Muscle layer of duodenum (tissue), 2 donors: Measurements from ENCODE around the gene VKORC1L1.
"Not testable (repeated sequence)": the region's sequence is repeated elsewhere in the genome, so short reads cannot be mapped to it uniquely, and the experiment has no call there.

ENCODE experiments used
- H3K27ac ChIP-seq: one replicate; pipeline ENCODE4 v1.7.0; 2013; ENCODE audit warnings: mild to moderate bottlenecking, low read length
- H3K27me3 ChIP-seq: one replicate; pipeline ENCODE4 v1.7.0; 2013; ENCODE audit warnings: low read depth, mild to moderate bottlenecking, control low read depth, low read length
- H3K36me3 ChIP-seq, 2 donors: one replicate each; pipeline ENCODE4 v1.7.0; 2013; ENCODE audit warnings: low read length in 2 of 2, control low read depth in 1 of 2, mild to moderate bottlenecking in 1 of 2; ENCODE audit not compliant: insufficient read depth in 2 of 2, control insufficient read depth in 1 of 2
- H3K4me1 ChIP-seq, 2 donors: one replicate each; pipeline ENCODE4 v1.7.0; 2013; ENCODE audit warnings: low read length in 2 of 2, mild to moderate bottlenecking in 2 of 2, control low read depth in 1 of 2, moderate library complexity in 1 of 2; ENCODE audit not compliant: insufficient read depth in 2 of 2, control insufficient read depth in 1 of 2
- H3K4me3 ChIP-seq, 2 donors: one replicate each; pipeline ENCODE4 v1.7.0; 2013; ENCODE audit warnings: low read length in 2 of 2, low read depth in 1 of 2, mild to moderate bottlenecking in 1 of 2
- H3K9me3 ChIP-seq, 2 donors: one replicate each; pipeline ENCODE4 v1.7.0; 2013; ENCODE audit warnings: low read length in 2 of 2, control low read depth in 1 of 2, mild to moderate bottlenecking in 1 of 2; ENCODE audit not compliant: control insufficient read depth in 1 of 2
- donor health status: healthy.

VKORC1L1 gene

GRCh38 chr7:65912237-65912636 lies 39.4 kb downstream of the VKORC1L1 start:
- no peaks in the 10 kb centered on the region for H3K27me3 ChIP-seq
- H3K27ac ChIP-seq: no peak overlapping the region
- H3K4me3 ChIP-seq: no peak overlapping the region
- no peaks in the 10 kb centered on the region for H3K9me3 ChIP-seq
- H3K36me3 ChIP-seq: no peaks in the 10 kb centered on the region
- no peaks in the 10 kb centered on the region for H3K4me1 ChIP-seq

- Histone ChIP-seq H3K27me3 (no peaks in the 10 kb centered on the region), H3K4me1 (no peaks in the 10 kb centered on the region), H3K36me3 (no peaks in the 10 kb centered on the region), H3K27ac (no peak overlapping the region), H3K4me3 (no peak overlapping the region), H3K9me3 (no peaks in the 10 kb centered on the region)
Observed at GRCh38 chr7:65915921-65916657, 43.2 kb downstream of the VKORC1L1 start.

DNA sequence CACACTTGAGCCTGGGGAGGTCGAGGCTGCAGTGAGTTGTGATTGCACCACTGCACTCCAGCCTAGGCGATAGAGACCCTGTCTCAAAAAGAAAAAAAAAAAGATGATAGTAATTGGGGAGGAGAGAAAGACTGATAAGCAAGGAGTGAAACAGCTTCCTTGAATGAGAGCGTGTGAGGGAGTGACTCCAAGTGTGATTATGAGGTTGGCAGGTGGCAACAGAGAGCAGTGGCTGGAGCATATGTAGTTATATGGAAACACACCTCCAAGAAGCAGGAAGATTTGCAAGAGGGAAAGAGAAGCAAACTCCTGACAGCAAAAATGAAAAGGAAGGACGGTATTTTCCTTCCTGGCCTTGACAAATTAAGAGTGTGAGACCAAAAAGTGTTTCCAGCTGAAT lies 50.4 kb downstream of the VKORC1L1 start:
- Histone ChIP-seq H3K4me1 (no peaks in the 10 kb centered on the region), H3K9me3 (no peaks in the 10 kb centered on the region), H3K27ac (no peak overlapping the region), H3K36me3 (no peaks in the 10 kb centered on the region), H3K27me3 (no peaks in the 10 kb centered on the region), H3K4me3 (no peak overlapping the region)

- H3K4me1 ChIP-seq: no peaks in the 10 kb centered on the region
- H3K4me3 ChIP-seq: no peak overlapping the region
- H3K27ac ChIP-seq: no peak overlapping the region
- no peaks in the 10 kb centered on the region for H3K36me3 ChIP-seq
- no peaks in the 10 kb centered on the region for H3K9me3 ChIP-seq
- no peaks in the 10 kb centered on the region for H3K27me3 ChIP-seq
Observed at GRCh38 chr7:65924193-65924592, 51.3 kb downstream of the VKORC1L1 start.

DNA sequence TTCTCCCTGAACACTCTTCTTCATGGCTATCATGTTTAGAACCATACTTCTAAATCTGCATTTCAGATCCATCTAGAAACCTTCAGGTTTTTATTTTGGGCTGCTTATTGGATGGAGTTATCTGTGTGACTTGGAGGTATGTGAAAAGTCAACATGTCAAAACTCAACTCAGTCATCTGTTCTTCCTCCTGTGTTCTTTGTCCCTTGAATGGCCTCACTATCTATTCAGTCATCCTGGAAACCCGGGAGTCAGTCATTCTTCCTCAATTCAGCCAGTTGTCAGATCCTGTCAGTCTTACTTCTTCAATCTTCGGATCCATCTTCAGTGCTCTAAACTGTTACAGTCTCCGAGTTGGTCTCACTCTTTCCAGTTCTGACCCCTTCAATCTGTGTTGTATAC lies 52.2 kb downstream of the VKORC1L1 start:
- H3K36me3 ChIP-seq: no peaks in the 10 kb centered on the region
- H3K27ac ChIP-seq: no peak overlapping the region
- H3K4me3 ChIP-seq: no peak overlapping the region
- no peaks in the 10 kb centered on the region for H3K4me1 ChIP-seq
- no peaks in the 10 kb centered on the region for H3K9me3 ChIP-seq
- H3K27me3 ChIP-seq: no peaks in the 10 kb centered on the region

GRCh38 chr7:65926588-65926987 lies 53.7 kb downstream of the VKORC1L1 start:
- Histone ChIP-seq H3K9me3 (no peaks in the 10 kb centered on the region), H3K27me3 (no peaks in the 10 kb centered on the region), H3K27ac (no peak overlapping the region), H3K4me1 (no peaks in the 10 kb centered on the region), H3K4me3 (no peak overlapping the region), H3K36me3 (no peaks in the 10 kb centered on the region)

DNA sequence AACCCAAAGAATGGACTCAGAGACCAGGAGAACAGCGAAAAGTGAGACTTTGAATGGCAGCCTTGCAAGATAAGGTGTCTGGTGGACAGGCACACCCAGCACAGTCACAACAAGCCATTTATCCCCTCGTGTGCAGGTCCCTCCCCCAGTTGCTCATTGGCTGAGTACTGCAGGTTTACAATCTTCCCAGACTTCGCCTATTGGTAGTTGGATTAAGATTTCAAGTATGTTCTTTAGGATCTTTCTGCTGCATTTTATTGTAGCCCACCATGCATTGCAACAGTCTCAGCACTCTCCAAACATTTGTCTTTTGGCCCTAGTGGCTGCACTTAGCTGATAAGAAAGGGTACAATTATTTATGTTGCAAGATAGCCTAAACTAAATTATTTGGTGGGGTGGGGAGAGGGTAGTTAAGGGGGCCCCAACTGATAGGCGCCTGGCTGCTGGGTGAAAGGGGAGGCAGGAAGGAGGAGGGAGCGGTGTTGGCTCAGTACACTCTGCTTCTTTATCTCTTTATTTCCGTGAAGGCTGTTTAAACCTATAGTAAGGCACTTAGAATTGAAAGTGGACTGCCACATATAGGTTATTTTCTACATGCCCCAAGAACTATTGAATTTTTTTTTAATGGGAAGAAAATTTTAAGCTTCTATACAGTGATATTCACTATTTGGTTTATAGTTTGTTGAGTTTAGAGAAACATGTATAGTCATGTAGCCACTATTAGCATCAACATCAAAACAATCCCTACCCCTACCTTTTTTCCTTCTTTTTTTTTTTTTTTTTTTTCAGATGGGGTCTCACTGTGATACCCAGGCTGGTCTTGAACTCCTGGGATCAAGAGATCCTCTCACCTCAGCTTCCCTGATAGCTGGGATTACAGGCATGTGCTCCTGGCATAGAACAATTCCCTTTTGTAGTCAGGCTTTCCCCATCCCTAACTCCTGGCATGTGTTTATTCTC lies 54.9 kb downstream of the VKORC1L1 start:
- Histone ChIP-seq H3K9me3 (no peaks in the 10 kb centered on the region), H3K4me1 (no peaks in the 10 kb centered on the region), H3K36me3 (no peaks in the 10 kb centered on the region), H3K4me3 (no peak overlapping the region), H3K27me3 (no peaks in the 10 kb centered on the region), H3K27ac (no peak overlapping the region)

DNA sequence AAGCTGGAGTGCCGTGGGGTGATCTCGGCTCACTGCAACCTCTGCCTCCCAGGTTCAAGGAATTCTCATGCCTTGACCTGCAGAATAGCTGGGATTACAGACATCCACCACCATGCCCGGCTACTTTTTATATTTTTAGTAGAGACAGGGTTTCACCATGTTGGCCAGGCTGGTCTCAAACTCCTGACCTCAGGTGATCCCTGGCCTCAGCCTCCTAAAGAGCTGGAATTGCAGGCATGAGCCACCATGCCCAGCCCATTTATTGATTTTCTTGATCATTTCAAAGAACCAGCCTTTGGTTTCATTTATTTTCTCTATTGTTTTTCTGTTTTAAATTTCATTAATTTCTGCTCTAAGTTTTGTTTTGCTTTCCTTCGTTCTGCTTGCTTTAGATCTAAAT lies 58.8 kb downstream of the VKORC1L1 start:
- H3K4me1 ChIP-seq: no peaks in the 10 kb centered on the region
- no peaks in the 10 kb centered on the region for H3K9me3 ChIP-seq
- H3K36me3 ChIP-seq: no peaks in the 10 kb centered on the region
- H3K4me3 ChIP-seq: no peak overlapping the region
- no peaks in the 10 kb centered on the region for H3K27me3 ChIP-seq
- no peak overlapping the region for H3K27ac ChIP-seq

GRCh38 chr7:65937296-65937695 lies 64.4 kb downstream of the VKORC1L1 start:
- no peaks in the 10 kb centered on the region for H3K4me1 ChIP-seq
- no peaks in the 10 kb centered on the region for H3K9me3 ChIP-seq
- H3K36me3 ChIP-seq: no peaks in the 10 kb centered on the region
- no peak overlapping the region for H3K27ac ChIP-seq
- no peak overlapping the region for H3K4me3 ChIP-seq
- no peaks in the 10 kb centered on the region for H3K27me3 ChIP-seq

- Histone ChIP-seq H3K27ac (no peak overlapping the region), H3K4me1 (no peaks in the 10 kb centered on the region)
Observed at GRCh38 chr7:65938336-65938895, 65.5 kb downstream of the VKORC1L1 start.

DNA sequence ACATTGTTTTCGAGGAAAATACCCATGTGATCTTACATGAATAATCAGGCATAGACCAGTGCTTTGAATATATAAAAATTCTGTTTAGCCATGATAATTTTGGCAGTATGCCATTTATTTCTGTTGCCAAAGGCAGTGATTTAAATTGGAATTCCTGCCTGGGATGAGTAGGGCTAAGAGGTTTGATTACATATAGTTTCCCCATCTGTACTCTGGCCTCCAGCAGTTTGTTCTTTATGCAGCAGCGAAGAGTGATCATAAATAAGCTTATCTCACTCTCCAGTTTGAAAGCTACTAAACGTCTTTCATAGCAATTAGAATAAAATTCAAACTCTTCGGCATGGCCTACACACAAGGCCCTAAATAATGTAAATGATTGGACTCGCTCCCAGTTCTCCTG lies 72.9 kb downstream of the VKORC1L1 start:
- H3K27me3 ChIP-seq, H3K9me3 ChIP-seq, H3K4me3 ChIP-seq, H3K4me1 ChIP-seq, H3K27ac ChIP-seq, H3K36me3 ChIP-seq: not testable (repeated sequence)

More at GRCh38 chr7:65938336-65938895, 65.5 kb downstream of the VKORC1L1 start:
- Histone ChIP-seq H3K9me3 (no peaks in the 10 kb centered on the region), H3K27me3 (no peaks in the 10 kb centered on the region), H3K4me3 (no peak overlapping the region), H3K36me3 (no peaks in the 10 kb centered on the region)
